HepG2 (cell line): ENCODE results near the gene DDC. TPM values are rescaled to one million over a fixed set of nuclear protein-coding genes. Genes with fewer than 3 reads are reported as not detected.

Source experiments
- BRCA1 ChIP-seq: sonication (generic); formaldehyde crosslinking; IDR thresholded peaks from 2 replicates; pipeline ENCODE4 v1.4.0; 2020; ENCODE audit warnings: missing genetic modification reagents
- ERF ChIP-seq: IDR thresholded peaks from 2 replicates; pipeline ENCODE4 v1.6.1; 2018; ENCODE audit warnings: missing biosample characterization, missing genetic modification reagents
- GATA4 ChIP-seq: sonication (generic); IDR thresholded peaks from 2 replicates; pipeline ENCODE4 v1.6.1; 2016; ENCODE audit warnings: antibody characterized with exemption, low read depth, borderline replicate concordance
- HCFC1 ChIP-seq: fragments of 150-350 bp; IDR thresholded peaks from 2 replicates; pipeline ENCODE4 v1.6.1; 2014; ENCODE audit warnings: low read depth, low read length
- MIER2 ChIP-seq: IDR thresholded peaks from 2 replicates; pipeline ENCODE4 v1.6.1; 2016; ENCODE audit warnings: missing biosample characterization, missing genetic modification reagents
- POLR2A ChIP-seq, 2 experiments: IDR thresholded peaks; 2 replicates each; pipeline ENCODE4 v1.6.1; 2011; ENCODE audit warnings: low read depth in 2 of 2, low read length in 2 of 2, mild to moderate bottlenecking in 1 of 2, moderate library complexity in 1 of 2; ENCODE audit not compliant: insufficient read depth in 1 of 2
- RBFOX2 ChIP-seq: fragments of 200-400 bp; formaldehyde crosslinking; IDR thresholded peaks from 2 replicates; pipeline ENCODE4 v1.6.1; 2017; ENCODE audit warnings: low read depth, mild to moderate bottlenecking, low read length
- REXO4 ChIP-seq: sonication (generic); formaldehyde crosslinking; IDR thresholded peaks from 2 replicates; pipeline ENCODE4 v1.8.0; 2022; ENCODE audit warnings: missing genetic modification reagents, mild to moderate bottlenecking, borderline replicate concordance
- SMAD3 ChIP-seq: sonication (generic); formaldehyde crosslinking; IDR thresholded peaks from 2 replicates; pipeline ENCODE4 v1.4.0; 2020; ENCODE audit warnings: missing genetic modification reagents
- YY1 ChIP-seq: IDR thresholded peaks from 2 replicates; pipeline ENCODE4 v1.6.1; 2011; ENCODE audit warnings: low read length, low read depth, moderate library complexity, mild to moderate bottlenecking; ENCODE audit not compliant: insufficient read depth, insufficient replicate concordance
- ZFP82 ChIP-seq: sonication (generic); formaldehyde crosslinking; IDR thresholded peaks from 2 replicates; pipeline ENCODE4 v1.5.1; 2020; ENCODE audit warnings: mild to moderate bottlenecking, missing genetic modification reagents, borderline replicate concordance
- ZNF644 ChIP-seq: IDR thresholded peaks from 2 replicates; pipeline ENCODE4 v1.6.1; 2016; ENCODE audit warnings: low read depth
- ZNF776 ChIP-seq: sonication (generic); formaldehyde crosslinking; IDR thresholded peaks from 2 replicates; pipeline ENCODE4 v1.4.0; 2020; ENCODE audit warnings: mild to moderate bottlenecking, missing genetic modification reagents
- ZNF788 ChIP-seq: sonication (generic); formaldehyde crosslinking; IDR thresholded peaks from 2 replicates; pipeline ENCODE4 v1.5.0; 2020; ENCODE audit warnings: mild to moderate bottlenecking, missing genetic modification reagents, borderline replicate concordance
- ZNF839 ChIP-seq: sonication (generic); formaldehyde crosslinking; IDR thresholded peaks from 2 replicates; pipeline ENCODE4 v1.4.0; 2020; ENCODE audit warnings: missing genetic modification reagents, mild to moderate bottlenecking, borderline replicate concordance
- polyA plus RNA-seq, 8 experiments: library from polyadenylated mRNA; depleted of rRNA in 3 of 8; stranded (reverse) in 7 of 8; unstranded in 1 of 8; fragments of >200 nt; fragmentation: Illumina TruSeq in 4 of 8; extraction: Trizol in 4 of 8; gene quantifications; 2 replicates each; pipeline versions ENCODE4 v1.2.1 to v1.2.3, GENCODE V29; 2011 to 2016; ENCODE audit warnings: low read depth in 4 of 8, missing spikeins in 1 of 8, mixed read lengths in 1 of 8; ENCODE audit not compliant: insufficient read depth in 1 of 8
- total RNA-seq, 5 experiments: library from RNA; depleted of rRNA; stranded (reverse); fragments of >200 nt; fragmentation: Illumina TruSeq; extraction: Trizol; gene quantifications; 2 replicates each; pipeline ENCODE4 v1.2.3, GENCODE V29; 2016; ENCODE audit warnings: low read depth in 1 of 5
- TF ChIP-seq, protein P1 (sequence below): sonication (generic); formaldehyde crosslinking; IDR thresholded peaks from 2 replicates; pipeline ENCODE4 v1.5.1; 2020; ENCODE audit warnings: mild to moderate bottlenecking, missing genetic modification reagents
- TF ChIP-seq, protein P2 (sequence below): sonication (generic); formaldehyde crosslinking; IDR thresholded peaks from 2 replicates; pipeline ENCODE4 v1.4.0; 2020; ENCODE audit warnings: missing genetic modification reagents, borderline replicate concordance
- TF ChIP-seq, protein P3 (sequence below): IDR thresholded peaks from 2 replicates; pipeline ENCODE4 v1.6.1; 2016; ENCODE audit warnings: mild to moderate bottlenecking
- TF ChIP-seq, protein P4 (sequence below): sonication (generic); formaldehyde crosslinking; IDR thresholded peaks from 2 replicates; pipeline ENCODE4 v1.5.0; 2020; ENCODE audit warnings: missing genetic modification reagents

DDC gene
- total and polyA plus RNA-seq, 2 of the 13 experiments (the other 11 are each of a cell fraction or from before 2014, with no cell fraction given): 11.7 to 93.3 TPM

DNA sequence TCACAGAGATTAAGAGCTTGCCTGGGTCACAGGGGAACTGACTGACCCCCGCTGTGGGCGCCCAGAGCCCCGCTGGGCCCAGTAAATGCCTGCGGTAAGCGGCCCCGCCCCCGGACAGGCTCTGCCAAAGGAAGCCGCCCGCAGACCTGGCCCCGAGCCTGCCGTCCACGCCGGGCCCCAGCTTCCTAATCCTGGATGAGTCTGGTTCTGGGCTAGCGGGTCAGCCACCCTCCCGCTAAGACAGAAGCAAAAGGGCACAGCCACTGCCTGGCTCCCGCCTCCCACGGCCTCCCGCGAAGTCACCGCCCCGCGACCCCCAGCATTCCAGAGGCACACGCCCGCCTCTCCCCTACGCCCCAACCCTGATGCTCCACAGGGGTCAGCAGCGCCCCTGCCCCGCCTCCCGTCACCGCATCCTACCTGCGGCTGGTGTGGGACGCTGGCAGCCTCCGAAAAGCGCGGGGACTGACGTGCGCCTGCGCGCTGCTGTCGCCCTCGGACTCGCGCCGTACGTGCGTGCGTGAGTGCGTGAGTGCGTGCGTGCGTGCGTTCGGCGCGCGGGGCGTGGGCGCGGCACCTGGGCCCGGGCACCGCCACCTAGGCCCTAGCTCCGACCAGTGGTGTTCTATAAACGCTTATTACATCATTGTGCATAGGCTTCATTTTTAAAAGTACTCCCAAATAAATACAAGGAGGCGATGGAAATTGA lies 115.2 kb downstream of the DDC start, which contains the start of gene FIGNL1 (continued):
- TF ChIP-seq, protein P1, sequence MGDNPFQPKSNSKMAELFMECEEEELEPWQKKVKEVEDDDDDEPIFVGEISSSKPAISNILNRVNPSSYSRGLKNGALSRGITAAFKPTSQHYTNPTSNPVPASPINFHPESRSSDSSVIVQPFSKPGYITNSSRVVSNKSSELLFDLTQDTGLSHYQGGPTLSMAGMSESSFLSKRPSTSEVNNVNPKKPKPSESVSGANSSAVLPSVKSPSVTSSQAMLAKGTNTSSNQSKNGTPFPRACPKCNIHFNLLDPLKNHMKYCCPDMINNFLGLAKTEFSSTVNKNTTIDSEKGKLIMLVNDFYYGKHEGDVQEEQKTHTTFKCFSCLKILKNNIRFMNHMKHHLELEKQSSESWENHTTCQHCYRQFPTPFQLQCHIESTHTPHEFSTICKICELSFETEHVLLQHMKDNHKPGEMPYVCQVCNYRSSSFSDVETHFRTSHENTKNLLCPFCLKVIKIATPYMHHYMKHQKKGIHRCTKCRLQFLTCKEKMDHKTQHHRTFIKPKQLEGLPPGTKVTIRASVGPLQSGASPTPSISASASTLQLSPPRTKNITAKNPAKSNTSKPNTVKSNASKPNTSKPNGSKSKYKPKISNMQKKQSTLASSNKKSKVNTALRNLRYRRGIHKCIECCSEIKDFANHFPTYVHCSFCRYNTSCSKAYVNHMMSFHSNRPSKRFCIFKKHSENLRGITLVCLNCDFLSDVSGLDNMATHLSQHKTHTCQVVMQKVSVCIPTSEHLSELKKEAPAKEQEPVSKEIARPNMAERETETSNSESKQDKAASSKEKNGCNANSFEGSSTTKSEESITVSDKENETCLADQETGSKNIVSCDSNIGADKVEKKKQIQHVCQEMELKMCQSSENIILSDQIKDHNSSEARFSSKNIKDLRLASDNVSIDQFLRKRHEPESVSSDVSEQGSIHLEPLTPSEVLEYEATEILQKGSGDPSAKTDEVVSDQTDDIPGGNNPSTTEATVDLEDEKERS (CRISPR knock-in tag): no peak
- TF ChIP-seq, protein P2, sequence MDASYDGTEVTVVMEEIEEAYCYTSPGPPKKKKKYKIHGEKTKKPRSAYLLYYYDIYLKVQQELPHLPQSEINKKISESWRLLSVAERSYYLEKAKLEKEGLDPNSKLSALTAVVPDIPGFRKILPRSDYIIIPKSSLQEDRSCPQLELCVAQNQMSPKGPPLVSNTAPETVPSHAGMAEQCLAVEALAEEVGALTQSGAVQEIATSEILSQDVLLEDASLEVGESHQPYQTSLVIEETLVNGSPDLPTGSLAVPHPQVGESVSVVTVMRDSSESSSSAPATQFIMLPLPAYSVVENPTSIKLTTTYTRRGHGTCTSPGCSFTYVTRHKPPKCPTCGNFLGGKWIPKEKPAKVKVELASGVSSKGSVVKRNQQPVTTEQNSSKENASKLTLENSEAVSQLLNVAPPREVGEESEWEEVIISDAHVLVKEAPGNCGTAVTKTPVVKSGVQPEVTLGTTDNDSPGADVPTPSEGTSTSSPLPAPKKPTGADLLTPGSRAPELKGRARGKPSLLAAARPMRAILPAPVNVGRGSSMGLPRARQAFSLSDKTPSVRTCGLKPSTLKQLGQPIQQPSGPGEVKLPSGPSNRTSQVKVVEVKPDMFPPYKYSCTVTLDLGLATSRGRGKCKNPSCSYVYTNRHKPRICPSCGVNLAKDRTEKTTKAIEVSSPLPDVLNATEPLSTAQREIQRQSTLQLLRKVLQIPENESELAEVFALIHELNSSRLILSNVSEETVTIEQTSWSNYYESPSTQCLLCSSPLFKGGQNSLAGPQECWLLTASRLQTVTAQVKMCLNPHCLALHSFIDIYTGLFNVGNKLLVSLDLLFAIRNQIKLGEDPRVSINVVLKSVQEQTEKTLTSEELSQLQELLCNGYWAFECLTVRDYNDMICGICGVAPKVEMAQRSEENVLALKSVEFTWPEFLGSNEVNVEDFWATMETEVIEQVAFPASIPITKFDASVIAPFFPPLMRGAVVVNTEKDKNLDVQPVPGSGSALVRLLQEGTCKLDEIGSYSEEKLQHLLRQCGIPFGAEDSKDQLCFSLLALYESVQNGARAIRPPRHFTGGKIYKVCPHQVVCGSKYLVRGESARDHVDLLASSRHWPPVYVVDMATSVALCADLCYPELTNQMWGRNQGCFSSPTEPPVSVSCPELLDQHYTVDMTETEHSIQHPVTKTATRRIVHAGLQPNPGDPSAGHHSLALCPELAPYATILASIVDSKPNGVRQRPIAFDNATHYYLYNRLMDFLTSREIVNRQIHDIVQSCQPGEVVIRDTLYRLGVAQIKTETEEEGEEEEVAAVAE (CRISPR knock-in tag): no peak
- TF ChIP-seq ZNF839 (CRISPR knock-in tag): no peak
- TF ChIP-seq ZFP82: no peak
- no peak for TF ChIP-seq REXO4 (CRISPR knock-in tag)
- TF ChIP-seq POLR2A (IDR thresholded peaks at IDR 0.05; ENCODE audit: insufficient read depth in 1 of 2, low read depth in 2 of 2, low read length in 2 of 2): peak in 1 of 2 experiments; percentile 84; a peak in 2 of 4 replicates
- TF ChIP-seq ERF (CRISPR knock-in tag): peak; percentile 41; the same call in 1 of the 2 replicates
- TF ChIP-seq YY1: peak; percentile 15
- no peak for TF ChIP-seq SMAD3 (CRISPR knock-in tag)
- no peak for TF ChIP-seq ZNF644 (CRISPR knock-in tag)
- TF ChIP-seq RBFOX2: peak; percentile 88
- TF ChIP-seq, protein P3, sequence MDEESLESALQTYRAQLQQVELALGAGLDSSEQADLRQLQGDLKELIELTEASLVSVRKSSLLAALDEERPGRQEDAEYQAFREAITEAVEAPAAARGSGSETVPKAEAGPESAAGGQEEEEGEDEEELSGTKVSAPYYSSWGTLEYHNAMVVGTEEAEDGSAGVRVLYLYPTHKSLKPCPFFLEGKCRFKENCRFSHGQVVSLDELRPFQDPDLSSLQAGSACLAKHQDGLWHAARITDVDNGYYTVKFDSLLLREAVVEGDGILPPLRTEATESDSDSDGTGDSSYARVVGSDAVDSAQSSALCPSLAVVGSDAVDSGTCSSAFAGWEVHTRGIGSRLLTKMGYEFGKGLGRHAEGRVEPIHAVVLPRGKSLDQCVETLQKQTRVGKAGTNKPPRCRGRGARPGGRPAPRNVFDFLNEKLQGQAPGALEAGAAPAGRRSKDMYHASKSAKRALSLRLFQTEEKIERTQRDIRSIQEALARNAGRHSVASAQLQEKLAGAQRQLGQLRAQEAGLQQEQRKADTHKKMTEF: peak; percentile 70
- TF ChIP-seq, protein P4, sequence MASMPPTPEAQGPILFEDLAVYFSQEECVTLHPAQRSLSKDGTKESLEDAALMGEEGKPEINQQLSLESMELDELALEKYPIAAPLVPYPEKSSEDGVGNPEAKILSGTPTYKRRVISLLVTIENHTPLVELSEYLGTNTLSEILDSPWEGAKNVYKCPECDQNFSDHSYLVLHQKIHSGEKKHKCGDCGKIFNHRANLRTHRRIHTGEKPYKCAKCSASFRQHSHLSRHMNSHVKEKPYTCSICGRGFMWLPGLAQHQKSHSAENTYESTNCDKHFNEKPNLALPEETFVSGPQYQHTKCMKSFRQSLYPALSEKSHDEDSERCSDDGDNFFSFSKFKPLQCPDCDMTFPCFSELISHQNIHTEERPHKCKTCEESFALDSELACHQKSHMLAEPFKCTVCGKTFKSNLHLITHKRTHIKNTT (CRISPR knock-in tag): no peak
- TF ChIP-seq GATA4: no peak
- peak; percentile 25; the same call in 1 of the 2 replicates for TF ChIP-seq BRCA1 (CRISPR knock-in tag)
- no peak for TF ChIP-seq MIER2 (CRISPR knock-in tag)
- TF ChIP-seq ZNF788: peak; percentile 63; the same call in 1 of the 2 replicates
- no peak for TF ChIP-seq HCFC1
- TF ChIP-seq ZNF776 (CRISPR knock-in tag): no peak; the same call in 1 of the 2 replicates
